Measurements from ENCODE around the gene ERMP1.
A peak's percentile ranks its signal among the peaks of the same experiment; 100 is the strongest.

Gene ERMP1

DNA sequence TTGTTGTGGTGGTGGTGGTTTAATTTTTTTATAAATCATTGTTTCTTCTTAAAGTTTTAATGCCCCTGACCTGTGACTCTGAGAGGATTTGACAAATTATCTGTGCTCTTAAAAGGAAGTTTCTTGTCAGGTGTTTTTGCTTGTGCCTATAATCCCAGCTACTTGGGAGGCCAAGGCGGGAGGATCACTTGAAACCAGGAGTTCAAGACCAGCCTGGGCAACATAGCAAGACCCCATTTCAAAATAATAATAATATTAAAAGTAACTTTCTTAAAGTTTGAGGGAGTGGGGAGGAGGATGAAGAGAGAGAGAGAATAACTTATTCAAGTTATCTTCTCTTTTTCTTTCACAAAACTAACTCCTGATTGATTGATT is 12.2 kb upstream of the ERMP1 start:
- TF ChIP-seq ZNF274 (IDR thresholded peaks at IDR 0.05; ENCODE audit: low read depth, low read length), result no peak
- no peak overlapping the region for H3K4me3 ChIP-seq (ENCODE audit: low read length)

- H3K4me3 ChIP-seq (ENCODE audit: low read length), result no peak overlapping the region; the same call in 1 of the 2 replicates
- no peak for TF ChIP-seq ZNF274 (IDR thresholded peaks at IDR 0.05; ENCODE audit: low read depth, low read length)
These were observed 11.0 kb upstream of the ERMP1 start for GRCh38 chr9:5843794-5844471.

GRCh38 chr9:5842929-5843793 is 10.2 kb upstream of the ERMP1 start:
- no peak for TF ChIP-seq ZNF274 (IDR thresholded peaks at IDR 0.05; ENCODE audit: low read depth, low read length)
- H3K4me3 ChIP-seq (ENCODE audit: low read length), result no peak overlapping the region; the same call in 1 of the 2 replicates

GRCh38 chr9:5841771-5842573 is 9.1 kb upstream of the ERMP1 start:
- no peak for TF ChIP-seq ZNF274 (IDR thresholded peaks at IDR 0.05; ENCODE audit: low read depth, low read length)
- peak overlapping the region; percentile 3; the same call in 1 of the 2 replicates for H3K4me3 ChIP-seq (ENCODE audit: low read length)

DNA sequence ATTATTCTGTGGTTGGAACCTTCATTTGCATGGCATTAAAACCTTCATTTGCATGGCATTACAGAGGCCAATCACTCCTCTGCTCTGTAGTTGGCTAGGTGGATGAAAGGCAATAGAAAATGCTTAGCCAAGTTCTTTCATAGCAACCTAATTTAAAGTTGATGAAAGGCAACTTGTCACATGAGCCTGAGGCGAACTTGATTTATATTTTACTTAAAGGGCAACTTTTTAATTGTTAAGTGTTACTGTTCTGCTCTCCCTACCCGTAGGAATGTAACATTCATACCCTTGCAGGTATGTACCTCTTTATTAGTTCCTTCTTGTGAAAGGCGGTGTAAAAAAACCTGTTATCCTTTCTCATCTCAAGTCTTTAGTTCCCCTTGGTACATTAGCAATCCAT is 7.9 kb upstream of the ERMP1 start:
- H3K4me3 ChIP-seq (ENCODE audit: low read length), result no peak overlapping the region
- TF ChIP-seq ZNF274 (IDR thresholded peaks at IDR 0.05; ENCODE audit: low read depth, low read length), result no peak

- TF ChIP-seq ZNF274 (IDR thresholded peaks at IDR 0.05; ENCODE audit: low read depth, low read length), result no peak
- no peak overlapping the region for H3K4me3 ChIP-seq (ENCODE audit: low read length)
These were observed 6.6 kb upstream of the ERMP1 start for GRCh38 chr9:5839572-5839902.

DNA sequence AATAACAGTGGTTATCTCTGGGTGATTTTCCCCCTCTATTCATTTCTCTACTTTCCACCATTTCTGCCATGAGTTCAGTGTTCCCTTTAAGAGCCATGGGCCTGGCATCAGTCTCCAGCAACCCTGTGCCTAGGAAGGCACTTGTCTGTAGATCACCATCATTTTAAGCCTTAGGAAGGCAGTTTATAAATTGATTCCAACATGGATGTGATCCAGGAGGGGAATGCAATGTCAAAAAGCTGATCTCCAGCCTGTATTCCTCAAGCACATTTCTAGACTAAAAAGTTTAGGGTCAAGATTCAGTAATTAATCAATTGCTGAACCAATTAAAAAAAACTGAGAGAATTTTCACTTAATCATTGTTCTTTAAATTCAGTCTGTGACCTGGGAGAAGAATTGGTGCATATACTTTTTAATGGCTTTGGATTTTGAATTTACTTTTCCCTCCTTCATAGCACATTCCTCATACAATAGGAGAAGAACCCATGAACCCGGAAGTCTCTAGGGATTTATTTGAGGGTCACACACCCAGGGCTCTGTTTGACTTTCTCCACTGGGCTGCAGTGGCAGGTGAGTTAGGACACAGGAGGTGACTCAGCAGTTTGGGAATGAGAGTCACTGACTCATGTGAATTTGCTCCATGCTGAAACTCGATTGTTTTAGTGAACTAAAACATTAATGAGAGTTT is 6.1 kb upstream of the ERMP1 start:
- no peak for TF ChIP-seq ZNF274 (IDR thresholded peaks at IDR 0.05; ENCODE audit: low read depth, low read length)

DNA sequence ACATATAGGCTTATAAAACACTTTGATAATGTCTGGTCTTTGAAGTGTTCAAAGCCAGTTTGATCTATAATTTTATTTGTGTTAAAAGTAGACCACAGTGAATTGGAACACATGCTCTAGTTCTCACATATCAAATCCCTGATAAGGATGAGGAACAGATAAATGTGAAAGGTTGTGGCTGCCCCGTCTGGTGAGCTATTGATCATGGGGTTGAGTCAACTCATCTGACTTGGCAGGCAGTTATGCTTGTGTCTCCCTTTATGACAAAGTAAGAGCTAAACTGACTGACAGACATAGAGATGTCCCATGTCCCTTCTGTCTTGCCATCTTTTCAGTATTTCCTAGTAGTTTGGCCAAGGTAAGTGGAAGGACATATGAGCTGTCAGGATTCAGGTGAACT is 2.9 kb upstream of the ERMP1 start:
- H3K4me3 ChIP-seq (ENCODE audit: low read length), result no peak overlapping the region
- TF ChIP-seq ZNF274 (IDR thresholded peaks at IDR 0.05; ENCODE audit: low read depth, low read length), result no peak

More for the DNA sequence above, 6.1 kb upstream of the ERMP1 start:
- no peak overlapping the region for H3K4me3 ChIP-seq (ENCODE audit: low read length)

DNA sequence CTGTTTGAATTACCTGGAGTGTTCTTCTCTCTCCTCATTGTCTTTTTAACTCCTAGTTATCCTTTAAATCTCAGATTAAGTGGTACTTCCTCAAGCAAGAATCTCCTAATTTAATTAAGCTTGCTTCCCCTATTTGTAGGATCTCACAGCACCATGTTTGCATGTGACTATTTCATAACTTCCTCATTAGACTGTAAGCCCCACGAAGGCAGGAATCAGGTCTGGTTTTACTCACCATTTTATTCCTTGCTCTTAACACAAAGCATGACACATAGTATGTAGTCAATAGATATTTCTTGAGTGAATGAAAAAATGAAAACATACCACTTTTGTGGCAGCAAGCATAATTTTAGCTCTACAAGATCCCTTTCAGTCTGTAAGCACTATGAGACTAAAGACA is 1.3 kb upstream of the ERMP1 start:
- H3K4me3 ChIP-seq (ENCODE audit: low read length), result no peak overlapping the region
- TF ChIP-seq ZNF274 (IDR thresholded peaks at IDR 0.05; ENCODE audit: low read depth, low read length), result no peak

DNA sequence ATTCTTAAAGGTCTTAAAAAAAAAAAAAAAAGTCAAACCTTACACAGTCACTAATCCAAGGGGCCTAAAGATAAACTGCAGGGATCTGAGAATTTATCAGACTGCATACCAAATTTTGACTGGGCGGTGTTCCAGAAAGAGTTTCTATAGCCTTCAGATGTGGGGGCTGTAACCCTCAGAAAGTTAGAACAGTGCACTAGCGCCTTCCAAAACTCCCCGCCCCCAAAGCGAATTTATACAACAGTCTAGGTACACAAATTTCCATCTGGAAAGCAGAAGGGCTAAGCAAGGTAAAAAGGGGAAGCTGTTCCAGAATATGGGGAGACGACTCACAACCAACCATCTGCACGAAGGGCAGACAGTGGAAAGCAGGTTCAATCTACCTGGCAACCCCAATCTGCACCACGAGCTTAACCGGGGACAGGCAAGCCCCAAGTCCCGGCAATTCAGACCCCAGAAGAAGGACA is 813 bp downstream of the ERMP1 start:
- TF ChIP-seq ZNF274 (IDR thresholded peaks at IDR 0.05; ENCODE audit: low read depth, low read length), result no peak
- H3K4me3 ChIP-seq (ENCODE audit: low read length), result peak overlapping the region; percentile 96

- TF ChIP-seq ZNF274 (IDR thresholded peaks at IDR 0.05; ENCODE audit: low read depth, low read length), result no peak
- no peak overlapping the region for H3K4me3 ChIP-seq (ENCODE audit: low read length)
These were observed 6.9 kb downstream of the ERMP1 start for GRCh38 chr9:5825895-5826622.

DNA sequence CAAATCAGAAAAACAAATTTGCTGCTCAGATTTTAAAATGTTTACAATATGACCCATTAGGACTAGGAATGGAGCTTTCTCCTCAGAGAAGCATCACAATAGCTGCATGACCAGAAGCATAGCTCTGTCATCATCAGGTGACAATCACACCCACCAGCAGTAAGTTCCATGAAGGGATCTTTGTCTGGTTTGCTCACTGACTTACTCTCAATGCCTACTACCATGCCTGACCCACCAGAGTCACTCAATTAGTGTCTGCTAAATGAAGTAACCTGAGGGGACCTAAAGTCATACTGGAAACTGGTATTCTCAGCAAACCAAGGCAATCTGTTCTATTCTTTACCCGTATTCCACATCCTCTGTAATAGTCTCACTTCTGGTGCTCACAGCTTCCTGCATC is 7.7 kb downstream of the ERMP1 start:
- TF ChIP-seq ZNF274 (IDR thresholded peaks at IDR 0.05; ENCODE audit: low read depth, low read length), result no peak
- no peak overlapping the region for H3K4me3 ChIP-seq (ENCODE audit: low read length)

- H3K4me3 ChIP-seq (ENCODE audit: low read length), result no peak overlapping the region
- TF ChIP-seq ZNF274 (IDR thresholded peaks at IDR 0.05; ENCODE audit: low read depth, low read length), result no peak
These were observed 12.5 kb downstream of the ERMP1 start for GRCh38 chr9:5820425-5820824.
